ENCODE data around the gene KYNU. TPM values are rescaled to one million over a fixed set of nuclear protein-coding genes. Genes with fewer than 3 reads are reported as not detected.

Gene KYNU
- total RNA-seq, 1 experiment from 2014 or later: 55.7 TPM

GRCh38 chr2:142981756-142982155, 104.3 kb downstream of the KYNU start:
- H3K9me3 ChIP-seq (ENCODE audit: insufficient read depth, low read depth): peaks cover 21% of the 10 kb centered on the region; the same call in 1 of the 2 replicates
- TF ChIP-seq CTCF (conservative IDR thresholded peaks at IDR 0.05) (no peak), EZH2 (IDR thresholded peaks at IDR 0.05; ENCODE audit: low read depth) (no peak)
- no peak overlapping the region for H3K27ac ChIP-seq
- POLR2A ChIA-PET (ENCODE audit: unreplicated experiment): no interaction called here
- BruUV-seq (replicated peaks): no TSS peak
- no peaks in the 10 kb centered on the region for H4K20me1 ChIP-seq (ENCODE audit: insufficient read depth)
- H3K4me2 ChIP-seq: no peak overlapping the region
- H3K36me3 ChIP-seq (ENCODE audit: low read depth): no peaks in the 10 kb centered on the region
- no peak overlapping the region for H2AFZ ChIP-seq
- H3K9me2 ChIP-seq (ENCODE audit: insufficient read depth): no peaks in the 10 kb centered on the region
- intact Hi-C loops (cut with micrococcal nuclease; ENCODE audit: unreplicated experiment): loop anchor here (2.0 to 10.0 kb wide), 5 partner anchors 184 to 837 kb away; no protein-coding TSS in a partner anchor
- CTCF ChIA-PET: no interaction called here
- H3K4me3 ChIP-seq: no peak overlapping the region
- no peaks in the 10 kb centered on the region for H3K27me3 ChIP-seq (ENCODE audit: insufficient read depth, low read depth)
- no peak for DNase-seq
- peaks cover 8% of the 10 kb centered on the region; the same call in 1 of the 2 replicates for H3F3A ChIP-seq (ENCODE audit: insufficient read depth, low read depth)
- H3K79me2 ChIP-seq (ENCODE audit: low read depth): no peaks in the 10 kb centered on the region
- H3K4me1 ChIP-seq (replicated peaks; ENCODE audit: insufficient read depth): peaks cover 24% of the 10 kb centered on the region

- no peak overlapping the region for H3K4me3 ChIP-seq
- no TSS peak for BruUV-seq (replicated peaks)
- CTCF ChIA-PET: no interaction called here
- intact Hi-C loops (cut with micrococcal nuclease; ENCODE audit: unreplicated experiment): loop anchor here (5.0 to 10.0 kb wide), 4 partner anchors 186 to 838 kb away; no protein-coding TSS in a partner anchor
- no peaks in the 10 kb centered on the region for H3K9me2 ChIP-seq (ENCODE audit: insufficient read depth)
- DNase-seq: no peak
- peaks cover 8% of the 10 kb centered on the region; the same call in 1 of the 2 replicates for H3F3A ChIP-seq (ENCODE audit: insufficient read depth, low read depth)
- TF ChIP-seq EZH2 (IDR thresholded peaks at IDR 0.05; ENCODE audit: low read depth): no peak
- no peak for TF ChIP-seq CTCF (conservative IDR thresholded peaks at IDR 0.05)
- peaks cover 24% of the 10 kb centered on the region for H3K4me1 ChIP-seq (replicated peaks; ENCODE audit: insufficient read depth)
- H3K36me3 ChIP-seq (ENCODE audit: low read depth): no peaks in the 10 kb centered on the region
- H3K27ac ChIP-seq: no peak overlapping the region
- H3K27me3 ChIP-seq (ENCODE audit: insufficient read depth, low read depth): no peaks in the 10 kb centered on the region
- H2AFZ ChIP-seq: peak overlapping the region; percentile 12; the same call in 1 of the 2 replicates
- H3K4me2 ChIP-seq: no peak overlapping the region
- H3K9me3 ChIP-seq (ENCODE audit: insufficient read depth, low read depth): peaks cover 12% of the 10 kb centered on the region; the same call in 1 of the 2 replicates
- H3K79me2 ChIP-seq (ENCODE audit: low read depth): no peaks in the 10 kb centered on the region
- no peaks in the 10 kb centered on the region for H4K20me1 ChIP-seq (ENCODE audit: insufficient read depth)
- POLR2A ChIA-PET (ENCODE audit: unreplicated experiment): no interaction called here
These were observed 105.7 kb downstream of the KYNU start for GRCh38 chr2:142983174-142983573.

GRCh38 chr2:142984657-142985056, 107.2 kb downstream of the KYNU start:
- no peaks in the 10 kb centered on the region for H3K79me2 ChIP-seq (ENCODE audit: low read depth)
- BruUV-seq (replicated peaks): no TSS peak
- no peak overlapping the region for H3K4me2 ChIP-seq
- CTCF ChIA-PET: no interaction called here
- no peak for TF ChIP-seq EZH2 (IDR thresholded peaks at IDR 0.05; ENCODE audit: low read depth)
- TF ChIP-seq CTCF (conservative IDR thresholded peaks at IDR 0.05): no peak
- no peaks in the 10 kb centered on the region for H4K20me1 ChIP-seq (ENCODE audit: insufficient read depth)
- H3K4me1 ChIP-seq (replicated peaks; ENCODE audit: insufficient read depth): peaks cover 15% of the 10 kb centered on the region
- no peak overlapping the region for H3K4me3 ChIP-seq
- H3K27me3 ChIP-seq (ENCODE audit: insufficient read depth, low read depth): no peaks in the 10 kb centered on the region
- DNase-seq: no peak
- no peak overlapping the region for H3K27ac ChIP-seq
- H3F3A ChIP-seq (ENCODE audit: insufficient read depth, low read depth): peaks cover 8% of the 10 kb centered on the region; the same call in 1 of the 2 replicates
- POLR2A ChIA-PET (ENCODE audit: unreplicated experiment): interaction anchor here (0.6 kb wide), 1 partner anchor 238 kb away, joined by 3 read pairs; no protein-coding TSS in a partner anchor
- peaks cover 9% of the 10 kb centered on the region; the same call in 1 of the 2 replicates for H3K9me3 ChIP-seq (ENCODE audit: insufficient read depth, low read depth)
- no peaks in the 10 kb centered on the region for H3K9me2 ChIP-seq (ENCODE audit: insufficient read depth)
- intact Hi-C loops (cut with micrococcal nuclease; ENCODE audit: unreplicated experiment): loop anchor here (5.0 to 10.0 kb wide), 4 partner anchors 187 to 840 kb away; no protein-coding TSS in a partner anchor
- H3K36me3 ChIP-seq (ENCODE audit: low read depth): no peaks in the 10 kb centered on the region
- no peak overlapping the region for H2AFZ ChIP-seq

Measured in PC-9 (cell line).